CD4-positive, alpha-beta T cell (primary cell): ENCODE measurements around the gene TADA1. TPM values are rescaled to one million over a fixed set of nuclear protein-coding genes. Genes with fewer than 3 reads are reported as not detected.

ENCODE experiments used
- ATAC-seq: fragments of 200-7000 bp; cut with Tn5 transposase; one replicate; pipeline ENCODE4 v1.10.0; 2022; ENCODE audit warnings: mild to moderate bottlenecking; ENCODE audit not compliant: poor library complexity
- CTCF ChIA-PET: fragments of 350-600 bp; sonication (Branson Sonifier 250); formaldehyde crosslinking; loops from one replicate; lab custom pipeline; 2021; ENCODE audit warnings: antibody characterized with exemption, inconsistent platforms; lab: Charles Lee
- POLR2A ChIA-PET: fragments of 350-600 bp; sonication (Branson Sonifier 250); formaldehyde crosslinking; loops from one replicate; lab custom pipeline; 2021; ENCODE audit warnings: antibody characterized with exemption, inconsistent platforms; lab: Charles Lee
- DNase-seq, 14 experiments: peaks; one replicate each; pipeline ENCODE4 v3.0.0-alpha.2; 2013 to 2020; ENCODE audit warnings: mixed read lengths in 2 of 14
- H3K27ac ChIP-seq, 2 donors: one replicate each; pipeline versions ENCODE4 v1.5.1 to v1.7.0; 2013; ENCODE audit warnings: low read length in 2 of 2, low read depth in 1 of 2, mild to moderate bottlenecking in 1 of 2
- H3K27me3 ChIP-seq, 2 experiments: 1 replicate in 1 of 2; 2 replicates in 1 of 2; pipeline versions ENCODE4 v1.6.1 to v1.7.0; 2013; ENCODE audit warnings: low read length in 2 of 2, control low read depth in 1 of 2, mild to moderate bottlenecking in 1 of 2, moderate library complexity in 1 of 2; ENCODE audit not compliant: insufficient read depth in 2 of 2, control insufficient read depth in 1 of 2
- H3K36me3 ChIP-seq: one replicate; pipeline ENCODE4 v1.6.1; 2013; ENCODE audit warnings: low read length, control low read depth; ENCODE audit not compliant: insufficient read depth
- H3K4me1 ChIP-seq: one replicate; pipeline ENCODE4 v1.6.1; 2013; ENCODE audit warnings: low read length, control low read depth; ENCODE audit not compliant: insufficient read depth
- H3K4me3 ChIP-seq: one replicate; pipeline ENCODE4 v1.5.1; 2013; ENCODE audit warnings: mild to moderate bottlenecking, low read length, moderate library complexity
- H3K9me3 ChIP-seq, 2 experiments: 1 replicate in 1 of 2; 2 replicates in 1 of 2; pipeline versions ENCODE4 v1.6.1 to v1.7.0; 2013; ENCODE audit warnings: low read length in 2 of 2, mild to moderate bottlenecking in 2 of 2, control low read depth in 1 of 2, moderate library complexity in 1 of 2; ENCODE audit not compliant: control insufficient read depth in 1 of 2, insufficient read depth in 1 of 2
- H3K27ac Mint-ChIP-seq: one replicate; pipeline ENCODE4 v1.8.0; 2020; ENCODE audit warnings: mixed read lengths
- H3K27me3 Mint-ChIP-seq: one replicate; pipeline ENCODE4 v1.8.0; 2021; ENCODE audit warnings: mixed read lengths
- H3K36me3 Mint-ChIP-seq: one replicate; pipeline ENCODE4 v1.8.0; 2021; ENCODE audit warnings: low read depth, mixed read lengths
- H3K4me1 Mint-ChIP-seq: one replicate; pipeline ENCODE4 v1.8.0; 2021; ENCODE audit warnings: low read depth, mixed read lengths
- H3K4me3 Mint-ChIP-seq: one replicate; pipeline ENCODE4 v1.8.0; 2020; ENCODE audit warnings: mild to moderate bottlenecking, mixed read lengths
- H3K9me3 Mint-ChIP-seq: one replicate; pipeline ENCODE4 v1.8.0; 2020; ENCODE audit warnings: mixed read lengths
- intact Hi-C, 2 experiments: fragments of 100-400 bp; cut with DNase I in 1 of 2; cut with micrococcal nuclease in 1 of 2; formaldehyde crosslinking; loops; one replicate each; pipeline versions ENCODE4 v1.15.1 to v1.9.0; 2023 to 2025; cut with DNase I, micrococcal nuclease
- total RNA-seq, 174 experiments: library from RNA in 2 of 174; stranded (reverse) in 2 of 174; gene quantifications; one replicate each; pipeline ENCODE4 v1.2.3 and lab custom pipeline; 2021 to 2026
- TF ChIP-seq, protein P1 (sequence below): fragments of 200-600 bp; IDR thresholded peaks from one replicate; pipeline ENCODE4 v1.8.0; 2022; ENCODE audit warnings: antibody characterized with exemption, mild to moderate bottlenecking

The TADA1 gene
- total RNA-seq, 2 experiments from 2014 or later = 15.8 to 16.4 TPM

DNA sequence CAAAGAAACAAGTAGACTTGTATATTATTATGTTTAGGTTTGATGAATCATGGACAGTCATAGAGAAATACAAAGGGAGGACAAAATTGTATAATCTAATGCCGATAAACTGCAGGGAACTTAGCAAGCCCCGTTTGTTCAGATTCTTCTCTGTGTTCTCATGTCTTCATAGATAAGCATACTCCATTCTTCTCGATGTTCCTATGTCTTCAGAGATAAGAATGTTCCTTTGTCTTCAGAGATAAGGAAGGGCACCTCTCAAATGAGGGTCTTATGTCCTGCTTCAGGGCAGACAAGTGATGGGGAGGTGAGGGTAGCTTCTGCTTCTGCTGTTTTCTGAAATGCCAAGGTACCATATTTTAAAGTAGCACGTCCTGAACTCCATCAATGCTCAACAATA is 19.7 kb upstream of the TADA1 start:
- Mint-ChIP-seq H3K27ac (no peak overlapping the region), H3K4me3 (no peak overlapping the region), H3K27me3 (peaks cover 4% of the 10 kb centered on the region), H3K36me3 (no peaks in the 10 kb centered on the region), H3K9me3 (peaks cover 6% of the 10 kb centered on the region), H3K4me1 (no peaks in the 10 kb centered on the region)
- ChIA-PET POLR2A (no interaction called here), CTCF (no interaction called here)
- Histone ChIP-seq H3K27ac (no peak overlapping the region), H3K27me3 (peaks cover 0 to 8% of the 10 kb centered on the region in 2 experiments), H3K9me3 (peaks cover 9 to 11% of the 10 kb centered on the region in 2 experiments), H3K36me3 (no peaks in the 10 kb centered on the region), H3K4me1 (no peaks in the 10 kb centered on the region), H3K4me3 (no peak overlapping the region)
- intact Hi-C loops = no loop called here
- DNase-seq (no peak), ATAC-seq (no peak)
- TF ChIP-seq, protein P1, sequence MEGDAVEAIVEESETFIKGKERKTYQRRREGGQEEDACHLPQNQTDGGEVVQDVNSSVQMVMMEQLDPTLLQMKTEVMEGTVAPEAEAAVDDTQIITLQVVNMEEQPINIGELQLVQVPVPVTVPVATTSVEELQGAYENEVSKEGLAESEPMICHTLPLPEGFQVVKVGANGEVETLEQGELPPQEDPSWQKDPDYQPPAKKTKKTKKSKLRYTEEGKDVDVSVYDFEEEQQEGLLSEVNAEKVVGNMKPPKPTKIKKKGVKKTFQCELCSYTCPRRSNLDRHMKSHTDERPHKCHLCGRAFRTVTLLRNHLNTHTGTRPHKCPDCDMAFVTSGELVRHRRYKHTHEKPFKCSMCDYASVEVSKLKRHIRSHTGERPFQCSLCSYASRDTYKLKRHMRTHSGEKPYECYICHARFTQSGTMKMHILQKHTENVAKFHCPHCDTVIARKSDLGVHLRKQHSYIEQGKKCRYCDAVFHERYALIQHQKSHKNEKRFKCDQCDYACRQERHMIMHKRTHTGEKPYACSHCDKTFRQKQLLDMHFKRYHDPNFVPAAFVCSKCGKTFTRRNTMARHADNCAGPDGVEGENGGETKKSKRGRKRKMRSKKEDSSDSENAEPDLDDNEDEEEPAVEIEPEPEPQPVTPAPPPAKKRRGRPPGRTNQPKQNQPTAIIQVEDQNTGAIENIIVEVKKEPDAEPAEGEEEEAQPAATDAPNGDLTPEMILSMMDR = no peak

DNA sequence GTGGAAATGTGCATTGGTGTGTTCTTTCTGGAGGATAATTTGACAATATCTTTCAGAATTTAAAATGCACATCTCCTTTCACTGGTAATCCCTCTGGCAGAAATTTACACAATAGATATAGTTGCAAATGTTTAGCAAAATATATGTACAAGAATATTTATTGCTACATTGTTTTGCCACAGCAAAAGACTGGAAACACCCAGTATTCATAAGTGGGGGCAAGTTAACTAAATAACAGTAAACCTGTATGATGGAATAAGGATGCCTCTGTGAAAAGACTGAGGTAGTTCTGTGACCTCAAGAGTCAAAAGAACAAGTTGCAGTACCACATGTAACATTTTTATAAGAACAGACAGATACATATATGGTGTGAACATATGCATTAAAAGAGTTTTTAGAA is 13.7 kb upstream of the TADA1 start:
- Histone ChIP-seq H3K4me1 (peaks cover 3% of the 10 kb centered on the region), H3K36me3 (no peaks in the 10 kb centered on the region), H3K27me3 (peaks cover 2 to 6% of the 10 kb centered on the region in 2 experiments), H3K27ac (no peak overlapping the region), H3K9me3 (no peaks in the 10 kb centered on the region), H3K4me3 (no peak overlapping the region)
- no peak for ATAC-seq
- DNase-seq = no peak
- intact Hi-C loops = no loop called here
- Mint-ChIP-seq H3K36me3 (no peaks in the 10 kb centered on the region), H3K27me3 (peaks cover 18% of the 10 kb centered on the region), H3K9me3 (no peaks in the 10 kb centered on the region), H3K27ac (no peak overlapping the region), H3K4me1 (peaks cover 9% of the 10 kb centered on the region), H3K4me3 (no peak overlapping the region)
- POLR2A ChIA-PET = no interaction called here
- TF ChIP-seq, protein P1 = no peak
- CTCF ChIA-PET = no interaction called here

DNA sequence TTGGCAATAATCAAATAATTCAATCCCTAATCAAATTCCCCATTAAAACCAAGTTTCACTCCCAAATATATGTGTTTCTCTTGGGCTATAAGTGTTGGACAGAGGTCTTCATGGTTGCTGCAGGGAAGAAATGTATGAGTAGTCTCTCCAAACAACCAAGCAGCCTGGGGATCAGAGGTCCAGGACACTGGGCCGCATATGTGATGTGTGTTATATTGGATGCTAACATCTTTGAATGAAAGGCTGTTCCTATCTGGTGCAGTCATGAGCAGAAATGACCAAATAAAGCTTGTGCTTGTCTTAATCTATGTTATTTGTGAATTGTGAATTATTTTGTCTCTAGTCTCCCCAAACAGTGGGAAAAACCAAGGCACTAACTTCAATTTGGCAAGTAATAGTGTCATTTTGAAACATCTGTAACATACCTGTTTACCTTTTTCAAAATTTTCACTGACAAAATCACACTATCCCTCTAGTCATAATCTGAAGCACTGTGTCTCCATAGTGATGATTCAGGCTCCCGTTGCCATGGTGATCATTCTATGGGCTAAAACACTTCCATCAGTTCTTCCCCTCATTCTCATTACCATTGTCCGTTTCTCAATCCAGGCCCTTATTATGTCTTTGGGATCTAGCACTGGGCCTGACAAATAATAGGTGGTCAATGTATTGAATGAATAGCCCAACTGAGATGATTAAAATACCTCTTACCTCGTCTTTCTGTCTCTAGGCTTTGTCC is 12.5 kb upstream of the TADA1 start:
- Mint-ChIP-seq H3K9me3 (no peaks in the 10 kb centered on the region), H3K27me3 (peaks cover 31% of the 10 kb centered on the region), H3K36me3 (no peaks in the 10 kb centered on the region), H3K4me3 (no peak overlapping the region), H3K4me1 (peaks cover 19% of the 10 kb centered on the region), H3K27ac (no peak overlapping the region)
- peaks cover 13% of the 10 kb centered on the region for H3K4me1 ChIP-seq
- H3K36me3 ChIP-seq = no peaks in the 10 kb centered on the region
- no peak overlapping the region for H3K27ac ChIP-seq
- intact Hi-C loops = no loop called here
- peaks cover 0 to 7% of the 10 kb centered on the region in 2 experiments for H3K9me3 ChIP-seq
- no peak for DNase-seq
- CTCF ChIA-PET = no interaction called here
- TF ChIP-seq, protein P1 = no peak
- no peak for ATAC-seq
- POLR2A ChIA-PET = no interaction called here
- H3K27me3 ChIP-seq = peaks cover 14 to 18% of the 10 kb centered on the region in 2 experiments
- no peak overlapping the region for H3K4me3 ChIP-seq
